ENCODE data around the gene PHLDB2. TPM values are rescaled to one million over a fixed set of nuclear protein-coding genes. Genes with fewer than 3 reads are reported as not detected.

PHLDB2 gene
- total RNA-seq, 1 experiment from 2014 or later, result 90.1 TPM

DNA sequence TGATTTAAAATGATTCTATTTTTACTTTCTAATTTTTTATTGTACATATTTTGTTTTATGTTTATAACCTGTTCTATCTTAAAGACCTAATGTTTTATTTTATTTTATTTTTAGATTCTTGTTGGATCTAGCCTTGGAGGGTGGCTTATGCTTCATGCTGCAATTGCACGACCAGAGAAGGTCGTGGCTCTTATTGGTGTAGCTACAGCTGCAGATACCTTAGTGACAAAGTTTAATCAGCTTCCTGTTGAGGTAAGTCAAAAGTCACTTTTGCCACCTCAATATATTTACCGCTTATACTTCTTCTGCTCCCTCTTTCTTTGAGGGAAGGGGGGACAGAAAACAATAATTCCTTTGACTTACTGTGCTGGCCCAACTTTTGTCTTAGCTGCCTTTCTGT is 127.7 kb downstream of the PHLDB2 start:
- BruUV-seq (replicated peaks), result no TSS peak
- CTCF ChIA-PET, result interaction anchor here (0.7 kb wide), 1 partner anchor 27 kb away, joined by 3 read pairs; no protein-coding TSS in a partner anchor
- Histone ChIP-seq H3K36me3 (ENCODE audit: low read depth, low read length) (peaks cover 35% of the 10 kb centered on the region), H3K4me2 (ENCODE audit: low read length) (no peak overlapping the region), H4K20me1 (ENCODE audit: low read length) (no peaks in the 10 kb centered on the region), H3K27me3 (ENCODE audit: low read length) (no peaks in the 10 kb centered on the region), H3K27ac (ENCODE audit: low read length) (no peak overlapping the region), H3K9me2 (replicated peaks; ENCODE audit: low read length) (no peaks in the 10 kb centered on the region), H3F3A (ENCODE audit: low read length, unreplicated experiment) (no peaks in the 10 kb centered on the region), H3K4me1 (ENCODE audit: insufficient read depth, low read length) (peaks cover 7% of the 10 kb centered on the region; the same call in 1 of the 2 replicates), H3K9me3 (ENCODE audit: low read length) (no peaks in the 10 kb centered on the region), H3K4me3 (ENCODE audit: low read length) (no peak overlapping the region), H3K9ac (ENCODE audit: low read length) (no peak overlapping the region), H3K79me2 (ENCODE audit: low read length) (peaks cover 27% of the 10 kb centered on the region), H2AFZ (ENCODE audit: low read length) (no peak overlapping the region)
- TF ChIP-seq EZH2 (IDR thresholded peaks at IDR 0.05; ENCODE audit: low read length, unreplicated experiment) (no peak), EZH2phosphoT487 (IDR thresholded peaks at IDR 0.05; ENCODE audit: borderline replicate concordance, low read length) (no peak)
- TF ChIP-seq, protein P1, sequence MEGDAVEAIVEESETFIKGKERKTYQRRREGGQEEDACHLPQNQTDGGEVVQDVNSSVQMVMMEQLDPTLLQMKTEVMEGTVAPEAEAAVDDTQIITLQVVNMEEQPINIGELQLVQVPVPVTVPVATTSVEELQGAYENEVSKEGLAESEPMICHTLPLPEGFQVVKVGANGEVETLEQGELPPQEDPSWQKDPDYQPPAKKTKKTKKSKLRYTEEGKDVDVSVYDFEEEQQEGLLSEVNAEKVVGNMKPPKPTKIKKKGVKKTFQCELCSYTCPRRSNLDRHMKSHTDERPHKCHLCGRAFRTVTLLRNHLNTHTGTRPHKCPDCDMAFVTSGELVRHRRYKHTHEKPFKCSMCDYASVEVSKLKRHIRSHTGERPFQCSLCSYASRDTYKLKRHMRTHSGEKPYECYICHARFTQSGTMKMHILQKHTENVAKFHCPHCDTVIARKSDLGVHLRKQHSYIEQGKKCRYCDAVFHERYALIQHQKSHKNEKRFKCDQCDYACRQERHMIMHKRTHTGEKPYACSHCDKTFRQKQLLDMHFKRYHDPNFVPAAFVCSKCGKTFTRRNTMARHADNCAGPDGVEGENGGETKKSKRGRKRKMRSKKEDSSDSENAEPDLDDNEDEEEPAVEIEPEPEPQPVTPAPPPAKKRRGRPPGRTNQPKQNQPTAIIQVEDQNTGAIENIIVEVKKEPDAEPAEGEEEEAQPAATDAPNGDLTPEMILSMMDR (conservative IDR thresholded peaks at IDR 0.05; ENCODE audit: low read depth, low read length), result no peak
- intact Hi-C loops (cut with micrococcal nuclease), result loop anchor here (5.0 kb wide), 1 partner anchor 101 kb away; the partner anchor contains the start of gene C3orf52
- POLR2A ChIA-PET (ENCODE audit: unreplicated experiment), result no interaction called here
- ATAC-seq (no peak), DNase-seq (no peak)

DNA sequence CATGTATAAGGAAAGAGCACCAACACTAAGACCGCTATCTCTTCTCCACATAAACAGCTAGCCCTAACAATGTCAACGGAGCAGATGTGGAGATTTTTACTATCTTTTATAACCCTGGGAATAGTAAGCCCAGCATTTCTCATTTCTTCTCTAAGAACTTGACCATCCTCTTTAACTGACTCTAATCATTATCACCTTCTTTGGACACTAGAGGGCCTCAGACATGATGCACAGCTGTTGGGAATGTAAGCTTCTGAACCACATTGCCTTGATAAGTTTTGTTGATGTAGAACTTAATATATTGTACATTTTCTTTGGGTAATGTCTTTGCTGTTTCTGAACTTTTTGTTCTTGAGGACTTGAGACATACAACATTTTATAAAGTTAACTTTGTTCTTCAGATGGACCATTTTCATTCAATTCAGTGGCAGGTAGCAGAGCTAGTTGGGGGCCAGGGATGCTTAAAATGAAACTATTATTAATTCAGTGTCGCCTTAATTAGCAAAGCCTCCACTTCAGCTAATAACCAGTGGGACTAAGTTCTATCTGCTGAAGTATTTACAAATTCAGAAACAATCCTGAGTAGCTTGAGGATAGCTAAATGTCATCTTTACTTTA is 130.1 kb downstream of the PHLDB2 start:
- ATAC-seq (peak; percentile 96), DNase-seq (peak; percentile 82)
- no peaks in the 10 kb centered on the region for H3K9me3 ChIP-seq (ENCODE audit: low read length)
- no peak overlapping the region for H3K27ac ChIP-seq (ENCODE audit: low read length)
- H3F3A ChIP-seq (ENCODE audit: low read length, unreplicated experiment), result no peaks in the 10 kb centered on the region
- no peak overlapping the region for H3K9ac ChIP-seq (ENCODE audit: low read length)
- no peaks in the 10 kb centered on the region; the same call in 1 of the 2 replicates for H3K4me1 ChIP-seq (ENCODE audit: insufficient read depth, low read length)
- intact Hi-C loops (cut with micrococcal nuclease), result loop anchor here (1.0 to 5.0 kb wide), 3 partner anchors 24 to 98 kb away; partner anchors contain the start of gene C3orf52
- no peaks in the 10 kb centered on the region for H3K9me2 ChIP-seq (replicated peaks; ENCODE audit: low read length)
- no peak overlapping the region for H3K4me2 ChIP-seq (ENCODE audit: low read length)
- BruUV-seq (replicated peaks), result no TSS peak
- no peak overlapping the region for H2AFZ ChIP-seq (ENCODE audit: low read length)
- peaks cover 30% of the 10 kb centered on the region; the same call in 1 of the 2 replicates for H3K36me3 ChIP-seq (ENCODE audit: low read depth, low read length)
- POLR2A ChIA-PET (ENCODE audit: unreplicated experiment), result interaction anchor here (0.5 to 0.6 kb wide), 3 partner anchors 10 to 323 kb away, joined by 3 read pairs; no protein-coding TSS in a partner anchor
- H3K4me3 ChIP-seq (ENCODE audit: low read length), result no peak overlapping the region
- CTCF ChIA-PET, result interaction anchor here (0.5 to 1.5 kb wide), 12 partner anchors 10 to 320 kb away, joined by 3 to 46 read pairs (median 4); partner anchors contain the start of gene ABHD10
- H3K27me3 ChIP-seq (ENCODE audit: low read length), result no peaks in the 10 kb centered on the region
- H3K79me2 ChIP-seq (ENCODE audit: low read length), result peaks cover 5% of the 10 kb centered on the region; the same call in 1 of the 2 replicates
- no peaks in the 10 kb centered on the region for H4K20me1 ChIP-seq (ENCODE audit: low read length)
- TF ChIP-seq, protein P1 (conservative IDR thresholded peaks at IDR 0.05; ENCODE audit: low read depth, low read length), result peak; percentile 94
- no peak for TF ChIP-seq EZH2phosphoT487 (IDR thresholded peaks at IDR 0.05; ENCODE audit: borderline replicate concordance, low read length)

DNA sequence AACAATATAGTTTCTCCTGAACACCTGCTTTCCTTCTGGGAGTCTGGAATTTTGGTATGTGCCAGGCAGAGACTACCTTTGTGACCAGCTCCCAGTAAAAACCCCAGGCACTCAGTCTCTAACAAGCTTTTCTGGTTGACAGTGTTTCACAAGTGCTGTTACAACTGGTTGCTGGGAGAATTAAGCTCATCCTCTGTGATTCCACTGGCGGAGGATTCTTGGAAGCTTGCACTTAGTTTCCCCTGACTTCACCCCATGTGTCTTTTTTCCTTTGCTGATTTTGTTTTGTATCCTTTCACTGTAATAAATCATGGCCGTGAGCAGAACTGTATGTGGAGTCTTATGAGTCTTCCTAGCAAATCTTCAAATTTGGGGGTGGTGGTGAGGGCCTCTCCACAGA is 134.0 kb downstream of the PHLDB2 start:
- H3K36me3 ChIP-seq (ENCODE audit: low read depth, low read length), result peaks cover 21% of the 10 kb centered on the region; the same call in 1 of the 2 replicates
- intact Hi-C loops (cut with micrococcal nuclease), result no loop called here
- ChIA-PET CTCF (no interaction called here), POLR2A (ENCODE audit: unreplicated experiment) (no interaction called here)
- no peaks in the 10 kb centered on the region for H3K9me2 ChIP-seq (replicated peaks; ENCODE audit: low read length)
- no peak for ATAC-seq
- no peak overlapping the region for H3K27ac ChIP-seq (ENCODE audit: low read length)
- H3K4me2 ChIP-seq (ENCODE audit: low read length), result no peak overlapping the region
- no peaks in the 10 kb centered on the region for H4K20me1 ChIP-seq (ENCODE audit: low read length)
- no peaks in the 10 kb centered on the region for H3F3A ChIP-seq (ENCODE audit: low read length, unreplicated experiment)
- no peaks in the 10 kb centered on the region for H3K27me3 ChIP-seq (ENCODE audit: low read length)
- H3K79me2 ChIP-seq (ENCODE audit: low read length), result peaks cover 4% of the 10 kb centered on the region; the same call in 1 of the 2 replicates
- no peak overlapping the region for H3K9ac ChIP-seq (ENCODE audit: low read length)
- TF ChIP-seq, protein P1 (conservative IDR thresholded peaks at IDR 0.05; ENCODE audit: low read depth, low read length), result no peak
- no peak for TF ChIP-seq EZH2 (IDR thresholded peaks at IDR 0.05; ENCODE audit: low read length, unreplicated experiment)
- TF ChIP-seq EZH2phosphoT487 (IDR thresholded peaks at IDR 0.05; ENCODE audit: borderline replicate concordance, low read length), result no peak
- H3K4me1 ChIP-seq (ENCODE audit: insufficient read depth, low read length), result no peaks in the 10 kb centered on the region
- DNase-seq, result no peak
- H3K9me3 ChIP-seq (ENCODE audit: low read length), result no peaks in the 10 kb centered on the region
- H2AFZ ChIP-seq (ENCODE audit: low read length), result no peak overlapping the region
- no TSS peak for BruUV-seq (replicated peaks)
- H3K4me3 ChIP-seq (ENCODE audit: low read length), result no peak overlapping the region

Data from PC-3 (cell line).